Measurements from ENCODE around the gene ULK4.
"Not testable (repeated sequence)": the region's sequence is repeated elsewhere in the genome, so short reads cannot be mapped to it uniquely, and the experiment has no call there.

The ULK4 gene

DNA sequence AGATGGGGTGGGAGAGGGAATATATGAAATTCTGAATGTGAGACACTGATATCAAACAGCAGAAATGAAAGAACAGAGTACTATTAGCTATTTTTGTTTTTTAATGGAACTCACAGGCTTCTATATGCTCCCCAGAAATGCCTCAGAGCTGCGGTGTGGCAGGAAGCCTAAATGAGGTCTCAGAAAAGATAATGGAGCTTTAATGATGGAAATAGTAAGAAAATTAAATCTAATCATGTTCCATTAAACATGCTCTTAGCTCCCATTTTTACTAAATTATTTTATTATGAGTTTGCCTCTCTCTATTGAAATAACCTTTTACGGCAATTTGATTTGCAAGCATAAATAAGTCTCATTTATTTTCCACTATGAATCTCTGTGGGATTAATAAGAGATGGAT, 378.9 kb downstream of the ULK4 start:
- Histone ChIP-seq H3K9me3 (no peaks in the 10 kb centered on the region), H3K4me3 (no peak overlapping the region), H3K4me1 (no peaks in the 10 kb centered on the region), H3K36me3 (replicated peaks) (no peaks in the 10 kb centered on the region), H3K27me3 (ENCODE audit: low read depth) (no peaks in the 10 kb centered on the region)
- no peak for DNase-seq (ENCODE audit: low spot score in 2 of 2)
- in situ Hi-C loops (cut with MboI; ENCODE audit: low sequenced_read_pairs) = no loop called here

DNA sequence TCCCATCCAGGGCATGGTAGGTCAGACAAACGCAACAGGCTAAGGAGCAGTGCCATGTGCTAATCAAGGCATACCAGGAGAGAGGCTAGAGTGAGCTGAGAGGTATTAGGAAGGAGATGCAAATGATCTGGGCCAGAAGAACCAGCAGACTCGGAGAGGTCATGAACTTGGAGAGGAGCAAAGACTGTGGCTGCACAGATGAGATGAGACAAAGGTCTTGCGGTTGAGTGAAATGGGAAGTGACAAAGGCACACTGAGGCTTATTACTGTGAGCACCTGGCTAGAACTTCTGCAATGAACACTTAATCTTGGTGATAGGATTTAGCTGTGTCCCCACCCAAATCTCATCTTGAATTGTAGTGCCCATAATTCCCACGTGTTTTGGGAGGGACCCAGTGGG, 380.2 kb downstream of the ULK4 start:
- Histone ChIP-seq H3K27me3 (ENCODE audit: low read depth) (no peaks in the 10 kb centered on the region), H3K9me3 (no peaks in the 10 kb centered on the region), H3K36me3 (replicated peaks) (no peaks in the 10 kb centered on the region), H3K4me1 (no peaks in the 10 kb centered on the region), H3K4me3 (no peak overlapping the region)
- in situ Hi-C loops (cut with MboI; ENCODE audit: low sequenced_read_pairs) = no loop called here
- no peak for DNase-seq (ENCODE audit: low spot score in 2 of 2)

DNA sequence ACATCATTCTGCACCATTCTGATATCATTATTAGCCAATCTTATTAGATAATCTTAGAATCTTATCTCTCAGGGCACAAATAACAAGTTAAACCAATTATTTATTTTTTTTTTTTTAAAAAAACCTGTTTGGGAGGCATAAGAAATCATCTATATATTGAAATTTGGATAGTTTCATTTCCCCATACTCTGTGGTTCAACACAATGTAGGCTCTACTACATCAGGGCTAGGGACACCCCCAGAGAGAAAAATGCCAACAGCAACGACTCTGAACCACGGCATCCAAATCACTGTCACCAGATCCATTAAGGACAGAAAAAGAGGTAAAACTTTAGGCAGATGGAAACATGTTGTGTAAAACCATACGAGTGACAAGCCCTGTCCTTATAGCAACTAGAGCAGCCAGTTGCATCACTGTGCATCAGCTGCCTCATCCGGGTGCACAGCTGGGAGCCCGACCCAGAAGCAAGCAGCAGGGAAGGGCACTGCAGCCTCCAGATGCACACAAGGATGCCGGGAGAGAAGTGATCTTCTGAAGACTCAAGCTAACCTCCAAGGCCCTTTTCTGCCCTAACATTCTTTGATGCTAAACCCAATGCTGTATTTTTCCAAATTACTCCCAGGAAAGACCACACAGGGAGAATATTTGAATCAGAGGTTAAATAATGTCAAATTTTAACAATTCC, 381.5 kb downstream of the ULK4 start:
- no peak for DNase-seq (ENCODE audit: low spot score in 2 of 2)
- in situ Hi-C loops (cut with MboI; ENCODE audit: low sequenced_read_pairs) = no loop called here
- Histone ChIP-seq H3K4me3 (no peak overlapping the region), H3K4me1 (no peaks in the 10 kb centered on the region), H3K36me3 (replicated peaks) (no peaks in the 10 kb centered on the region), H3K9me3 (no peaks in the 10 kb centered on the region), H3K27me3 (ENCODE audit: low read depth) (no peaks in the 10 kb centered on the region)

DNA sequence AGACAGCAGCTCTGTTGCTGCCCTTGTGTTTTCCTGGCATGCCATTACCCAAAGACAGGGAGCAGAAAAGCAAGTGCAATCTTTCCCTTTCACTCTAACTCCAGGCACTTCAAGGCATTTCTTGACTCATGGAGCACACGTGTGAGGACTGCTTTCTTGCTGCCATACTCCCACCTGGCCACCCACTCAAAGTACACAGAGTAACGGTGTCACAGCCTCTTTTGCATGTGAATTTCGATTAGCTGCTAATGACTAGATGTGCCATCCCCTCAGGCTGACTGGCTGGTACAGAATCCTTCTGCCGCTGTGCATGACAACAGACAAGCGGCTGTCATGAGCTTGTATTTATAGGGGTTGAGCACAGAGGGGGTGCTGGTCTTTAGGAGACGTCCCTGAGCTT, 382.0 kb downstream of the ULK4 start:
- no peak overlapping the region for H3K4me3 ChIP-seq
- no peaks in the 10 kb centered on the region for H3K27me3 ChIP-seq (ENCODE audit: low read depth)
- no peaks in the 10 kb centered on the region for H3K4me1 ChIP-seq
- no peaks in the 10 kb centered on the region for H3K36me3 ChIP-seq (replicated peaks)
- DNase-seq (ENCODE audit: low spot score in 2 of 2) = no peak
- in situ Hi-C loops (cut with MboI; ENCODE audit: low sequenced_read_pairs) = no loop called here
- H3K9me3 ChIP-seq = no peaks in the 10 kb centered on the region

GRCh38 chr3:41578798-41579197, 383.1 kb downstream of the ULK4 start:
- no peaks in the 10 kb centered on the region for H3K27me3 ChIP-seq (ENCODE audit: low read depth)
- in situ Hi-C loops (cut with MboI; ENCODE audit: low sequenced_read_pairs) = no loop called here
- no peaks in the 10 kb centered on the region for H3K36me3 ChIP-seq (replicated peaks)

DNA sequence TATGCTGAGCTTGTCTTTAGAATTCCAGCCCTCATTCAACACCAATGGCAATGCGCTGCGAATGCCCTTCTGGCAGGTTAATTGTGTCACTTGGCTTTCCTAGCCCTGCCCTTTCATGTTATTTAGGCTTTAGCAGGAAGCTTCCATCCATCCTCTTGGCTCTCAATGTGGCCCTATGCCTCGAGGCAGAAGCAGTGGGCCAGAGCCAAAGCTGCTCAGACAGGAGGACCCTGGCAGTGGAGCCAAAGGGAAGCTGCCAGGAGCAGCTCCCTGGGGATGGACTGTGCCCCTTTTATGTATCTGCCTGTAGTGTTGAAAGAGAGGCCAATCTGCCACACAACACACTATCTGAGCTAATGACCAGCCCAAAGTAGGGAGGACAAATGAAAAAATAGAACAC, 386.2 kb downstream of the ULK4 start:
- in situ Hi-C loops (cut with MboI; ENCODE audit: low sequenced_read_pairs) = no loop called here
- no peaks in the 10 kb centered on the region for H3K27me3 ChIP-seq (ENCODE audit: low read depth)
- H3K4me1 ChIP-seq = no peaks in the 10 kb centered on the region
- H3K4me3 ChIP-seq = no peak overlapping the region
- no peak for DNase-seq (ENCODE audit: low spot score in 2 of 2)
- H3K36me3 ChIP-seq (replicated peaks) = no peaks in the 10 kb centered on the region
- no peaks in the 10 kb centered on the region for H3K9me3 ChIP-seq

More at GRCh38 chr3:41578798-41579197, 383.1 kb downstream of the ULK4 start:
- Histone ChIP-seq H3K4me3 (no peak overlapping the region), H3K9me3 (no peaks in the 10 kb centered on the region), H3K4me1 (no peaks in the 10 kb centered on the region)
- no peak for DNase-seq (ENCODE audit: low spot score in 2 of 2)

DNA sequence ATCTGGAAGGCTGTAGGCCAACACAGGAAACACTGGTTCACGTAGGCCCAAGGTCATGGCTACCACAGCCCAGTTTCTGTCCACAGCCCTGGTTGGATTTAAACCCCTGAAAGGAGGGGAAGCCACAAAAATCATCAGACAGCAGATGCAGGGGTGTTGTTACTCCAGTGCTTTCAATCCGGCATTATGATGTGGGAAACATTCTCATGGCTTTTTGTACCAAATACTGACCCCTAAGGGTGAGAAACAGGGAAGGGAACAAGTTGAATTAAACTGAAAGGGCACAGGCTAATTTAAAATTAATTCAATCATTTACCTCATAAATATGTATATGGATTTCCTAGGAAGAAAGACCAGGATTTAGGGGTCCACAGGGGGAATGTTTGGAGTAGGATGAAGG, 387.0 kb downstream of the ULK4 start:
- Histone ChIP-seq H3K4me1 (no peaks in the 10 kb centered on the region), H3K9me3 (no peaks in the 10 kb centered on the region), H3K27me3 (ENCODE audit: low read depth) (no peaks in the 10 kb centered on the region), H3K4me3 (no peak overlapping the region), H3K36me3 (replicated peaks) (no peaks in the 10 kb centered on the region)
- no peak for DNase-seq (ENCODE audit: low spot score in 2 of 2)
- in situ Hi-C loops (cut with MboI; ENCODE audit: low sequenced_read_pairs) = no loop called here

GRCh38 chr3:41573591-41573990, 388.3 kb downstream of the ULK4 start:
- DNase-seq (ENCODE audit: low spot score in 2 of 2) = no peak
- Histone ChIP-seq H3K4me3 (no peak overlapping the region), H3K4me1 (no peaks in the 10 kb centered on the region), H3K9me3 (no peaks in the 10 kb centered on the region), H3K36me3 (replicated peaks) (no peaks in the 10 kb centered on the region), H3K27me3 (ENCODE audit: low read depth) (no peaks in the 10 kb centered on the region)
- in situ Hi-C loops (cut with MboI; ENCODE audit: low sequenced_read_pairs) = no loop called here

DNA sequence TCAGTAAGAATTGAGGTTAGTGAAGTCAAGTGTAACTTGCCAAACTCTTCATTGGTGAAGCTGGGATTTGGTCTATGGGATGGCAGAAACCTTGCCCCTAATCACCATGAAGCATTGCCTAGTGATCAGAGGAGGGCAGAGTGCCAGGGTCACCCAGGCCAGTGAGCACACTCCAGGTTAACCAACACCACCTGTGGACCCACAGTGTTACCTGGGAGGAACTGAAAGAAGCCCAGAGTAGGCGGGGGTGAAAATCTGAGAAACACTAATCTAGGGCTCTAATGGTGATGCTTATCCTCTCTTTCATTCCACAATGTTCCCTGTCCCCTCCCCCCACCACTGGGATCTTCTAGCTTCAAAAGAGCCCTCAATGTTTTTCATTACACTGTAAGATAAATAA, 389.8 kb downstream of the ULK4 start:
- no peaks in the 10 kb centered on the region for H3K9me3 ChIP-seq
- no peaks in the 10 kb centered on the region for H3K27me3 ChIP-seq (ENCODE audit: low read depth)
- no peaks in the 10 kb centered on the region for H3K36me3 ChIP-seq (replicated peaks)
- no peak overlapping the region for H3K4me3 ChIP-seq
- DNase-seq (ENCODE audit: low spot score in 2 of 2) = no peak
- H3K4me1 ChIP-seq = no peaks in the 10 kb centered on the region
- in situ Hi-C loops (cut with MboI; ENCODE audit: low sequenced_read_pairs) = no loop called here

- no peak for DNase-seq (ENCODE audit: low spot score in 2 of 2)
Observed at GRCh38 chr3:41569632-41570305, 392.1 kb downstream of the ULK4 start.

GRCh38 chr3:41565948-41566514, 395.9 kb downstream of the ULK4 start:
- Histone ChIP-seq H3K27me3 (ENCODE audit: low read depth) (no peaks in the 10 kb centered on the region), H3K36me3 (replicated peaks) (no peaks in the 10 kb centered on the region), H3K9me3 (no peaks in the 10 kb centered on the region), H3K4me3 (no peak overlapping the region), H3K4me1 (no peaks in the 10 kb centered on the region)
- no peak for DNase-seq (ENCODE audit: low spot score in 2 of 2)
- in situ Hi-C loops (cut with MboI; ENCODE audit: low sequenced_read_pairs) = no loop called here

More at GRCh38 chr3:41569632-41570305, 392.1 kb downstream of the ULK4 start:
- Histone ChIP-seq H3K9me3 (no peaks in the 10 kb centered on the region), H3K4me1 (no peaks in the 10 kb centered on the region), H3K27me3 (ENCODE audit: low read depth) (no peaks in the 10 kb centered on the region), H3K36me3 (replicated peaks) (no peaks in the 10 kb centered on the region), H3K4me3 (no peak overlapping the region)
- in situ Hi-C loops (cut with MboI; ENCODE audit: low sequenced_read_pairs) = no loop called here

DNA sequence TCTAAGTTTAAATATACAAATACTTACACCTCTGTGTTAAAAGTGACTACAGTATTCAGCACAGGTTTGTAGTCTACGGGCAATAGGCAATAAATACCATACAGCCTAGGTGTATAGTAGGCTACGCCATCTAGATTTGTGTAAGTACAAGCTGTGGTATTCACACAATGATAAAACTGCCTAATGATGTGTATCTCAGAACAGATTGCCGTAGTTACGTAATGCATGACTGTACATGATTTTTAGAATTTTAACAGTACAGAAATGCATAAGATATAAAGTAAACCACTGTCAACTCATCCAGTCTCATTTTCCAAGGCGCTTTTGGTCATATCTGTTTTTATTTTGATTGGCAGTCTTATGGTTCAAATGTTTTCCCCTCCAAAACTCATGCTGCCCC, 396.9 kb downstream of the ULK4 start:
- H3K4me3 ChIP-seq = no peak overlapping the region
- DNase-seq (ENCODE audit: low spot score in 2 of 2) = no peak
- in situ Hi-C loops (cut with MboI; ENCODE audit: low sequenced_read_pairs) = no loop called here
- no peaks in the 10 kb centered on the region for H3K9me3 ChIP-seq
- H3K4me1 ChIP-seq = no peaks in the 10 kb centered on the region
- no peaks in the 10 kb centered on the region for H3K27me3 ChIP-seq (ENCODE audit: low read depth)
- H3K36me3 ChIP-seq (replicated peaks) = no peaks in the 10 kb centered on the region

DNA sequence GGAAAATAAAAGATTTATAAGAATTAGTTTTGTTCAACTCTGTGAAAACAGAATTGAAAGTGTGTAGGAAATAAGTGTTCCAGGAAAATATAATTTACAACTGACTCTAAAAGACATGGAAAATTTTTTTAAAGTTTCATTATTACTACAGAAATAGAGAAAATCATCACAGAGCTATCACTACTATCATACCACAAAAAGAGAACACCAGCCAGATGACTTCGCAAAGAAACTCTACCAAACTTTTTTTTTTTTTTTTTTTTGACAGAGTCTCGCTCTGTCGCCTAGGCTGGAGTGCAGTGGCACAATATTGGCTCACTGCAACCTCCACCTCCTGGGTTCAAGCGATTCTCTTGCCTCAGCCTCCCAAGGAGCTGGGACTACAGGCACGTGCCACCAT, 405.7 kb downstream of the ULK4 start:
- in situ Hi-C loops (cut with MboI; ENCODE audit: low sequenced_read_pairs); H3K4me1 ChIP-seq; DNase-seq (ENCODE audit: low spot score in 2 of 2); H3K9me3 ChIP-seq; H3K4me3 ChIP-seq; H3K27me3 ChIP-seq (ENCODE audit: low read depth); H3K36me3 ChIP-seq (replicated peaks): not testable (repeated sequence)

DNA sequence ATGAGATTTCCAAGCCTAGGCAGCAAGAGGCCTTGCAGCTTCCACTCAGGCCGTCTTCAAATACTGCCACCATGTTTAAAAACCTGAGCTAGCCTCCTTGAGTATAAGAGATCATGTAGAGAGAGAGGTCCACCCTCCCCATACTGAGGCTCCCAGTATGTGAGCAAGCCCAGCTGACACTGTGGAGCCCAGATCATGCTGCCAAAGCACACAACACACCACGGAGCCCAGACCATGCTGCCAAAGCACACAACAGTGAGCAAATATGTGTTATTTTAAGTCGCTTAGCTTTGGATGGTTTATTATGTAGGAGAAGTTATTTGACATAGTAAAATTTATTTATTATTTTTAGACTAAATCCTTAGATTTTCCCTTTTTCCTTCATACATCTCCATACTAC, 428.9 kb downstream of the ULK4 start:
- Histone ChIP-seq H3K9me3 (no peaks in the 10 kb centered on the region), H3K4me3 (no peak overlapping the region), H3K27me3 (ENCODE audit: low read depth) (no peaks in the 10 kb centered on the region), H3K4me1 (no peaks in the 10 kb centered on the region), H3K36me3 (replicated peaks) (no peaks in the 10 kb centered on the region)
- DNase-seq (ENCODE audit: low spot score in 2 of 2) = no peak
- in situ Hi-C loops (cut with MboI; ENCODE audit: low sequenced_read_pairs) = no loop called here

All from HAP-1 (cell line).